Measurements from ENCODE around the gene ANKRD52. TPM values are rescaled to one million over a fixed set of nuclear protein-coding genes. Genes with fewer than 3 reads are reported as not detected.
A peak's percentile ranks its signal among the peaks of the same experiment; 100 is the strongest.

The ANKRD52 gene
- total RNA-seq, 1 experiment from 2014 or later = 67.5 TPM

DNA sequence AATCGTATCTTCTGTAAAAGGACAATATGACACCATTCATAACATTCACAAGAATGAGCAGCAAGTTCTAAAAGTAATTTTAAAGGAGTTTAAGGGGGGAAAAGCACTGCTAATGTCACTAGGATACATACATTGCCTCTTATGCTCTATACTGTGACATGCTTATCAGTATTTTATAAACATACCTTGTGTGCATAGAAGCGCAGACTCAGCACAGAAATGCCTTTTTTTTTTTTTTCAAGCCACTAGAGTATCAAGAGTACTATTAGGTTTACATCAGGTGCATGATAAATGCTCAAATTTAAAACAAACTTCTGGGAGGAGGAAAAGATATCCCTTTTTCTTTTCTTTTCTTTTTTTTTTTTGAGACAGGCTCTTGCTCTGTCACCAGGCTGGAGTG is 55.3 kb downstream of the ANKRD52 start:
- no TSS peak for BruUV-seq (replicated peaks)
- Histone ChIP-seq H3K36me3 (ENCODE audit: control insufficient read depth, insufficient read depth, low read length) (peaks cover 15% of the 10 kb centered on the region), H3K27me3 (ENCODE audit: control insufficient read depth, insufficient read depth, low read length) (no peaks in the 10 kb centered on the region), H3K27ac (ENCODE audit: low read length) (no peak overlapping the region), H3K4me1 (ENCODE audit: control insufficient read depth, insufficient read depth, low read length) (peaks cover 3% of the 10 kb centered on the region; the same call in 1 of the 2 replicates), H3K9me3 (ENCODE audit: control insufficient read depth, insufficient read depth, low read depth, low read length) (no peaks in the 10 kb centered on the region), H3K4me3 (ENCODE audit: low read depth in 2 of 2, low read length in 2 of 2) (no peak overlapping the region)
- in situ Hi-C loops (cut with HindIII; ENCODE audit: low pct_unique_long_range_greater_than_20kb, low sequenced_read_pairs) (no loop called here), intact Hi-C loops (cut with micrococcal nuclease; ENCODE audit: unreplicated experiment) (no loop called here)
- ChIA-PET CTCF (no interaction called here), POLR2A (interaction anchor here (0.7 kb wide), 1 partner anchor 99 kb away, joined by 3 read pairs; no protein-coding TSS in a partner anchor)
- DNase-seq (ENCODE audit: low read depth, low spot score) (no peak), ATAC-seq (no peak)
- TF ChIP-seq POLR2AphosphoS5 (IDR thresholded peaks at IDR 0.05; ENCODE audit: low read depth, low read length) (0 out of 2 replicates have a peak, but pooled peaks have one; percentile 8), SIN3A (IDR thresholded peaks at IDR 0.05; ENCODE audit: borderline replicate concordance, insufficient read depth, low read depth, low read length) (no peak)

GRCh38 chr12:56202366-56202765 is 55.8 kb downstream of the ANKRD52 start:
- BruUV-seq (replicated peaks) = no TSS peak
- H3K4me3 ChIP-seq (ENCODE audit: low read depth in 2 of 2, low read length in 2 of 2) = no peak overlapping the region
- ChIA-PET POLR2A (interaction anchor here (0.7 kb wide), 1 partner anchor 10 kb away, joined by 3 read pairs; no protein-coding TSS in a partner anchor), CTCF (no interaction called here)
- intact Hi-C loops (cut with micrococcal nuclease; ENCODE audit: unreplicated experiment) (no loop called here), in situ Hi-C loops (cut with HindIII; ENCODE audit: low pct_unique_long_range_greater_than_20kb, low sequenced_read_pairs) (no loop called here)
- peaks cover 12% of the 10 kb centered on the region for H3K36me3 ChIP-seq (ENCODE audit: control insufficient read depth, insufficient read depth, low read length)
- no peaks in the 10 kb centered on the region for H3K9me3 ChIP-seq (ENCODE audit: control insufficient read depth, insufficient read depth, low read depth, low read length)
- no peak for DNase-seq (ENCODE audit: low read depth, low spot score)
- ATAC-seq = no peak
- H3K4me1 ChIP-seq (ENCODE audit: control insufficient read depth, insufficient read depth, low read length) = peaks cover 3% of the 10 kb centered on the region; the same call in 1 of the 2 replicates
- H3K27me3 ChIP-seq (ENCODE audit: control insufficient read depth, insufficient read depth, low read length) = no peaks in the 10 kb centered on the region
- no peak for TF ChIP-seq TCF7L2 (IDR thresholded peaks at IDR 0.05; ENCODE audit: low read depth, low read length)
- 0 out of 2 replicates have a peak, but pooled peaks have one; percentile 11 for TF ChIP-seq POLR2AphosphoS5 (IDR thresholded peaks at IDR 0.05; ENCODE audit: low read depth, low read length)
- H3K27ac ChIP-seq (ENCODE audit: low read length) = no peak overlapping the region

- ATAC-seq (no peak), DNase-seq (ENCODE audit: low read depth, low spot score) (no peak)
- Histone ChIP-seq H3K27me3 (ENCODE audit: control insufficient read depth, insufficient read depth, low read length) (no peaks in the 10 kb centered on the region), H3K4me3 (ENCODE audit: low read depth in 2 of 2, low read length in 2 of 2) (no peak overlapping the region), H3K36me3 (ENCODE audit: control insufficient read depth, insufficient read depth, low read length) (no peaks in the 10 kb centered on the region), H3K27ac (ENCODE audit: low read length) (no peak overlapping the region), H3K9me3 (ENCODE audit: control insufficient read depth, insufficient read depth, low read depth, low read length) (no peaks in the 10 kb centered on the region), H3K4me1 (ENCODE audit: control insufficient read depth, insufficient read depth, low read length) (peaks cover 3% of the 10 kb centered on the region; the same call in 1 of the 2 replicates)
- in situ Hi-C loops (cut with HindIII; ENCODE audit: low pct_unique_long_range_greater_than_20kb, low sequenced_read_pairs) = no loop called here
- ChIA-PET CTCF (no interaction called here), POLR2A (no interaction called here)
- TF ChIP-seq POLR2AphosphoS5 (IDR thresholded peaks at IDR 0.05; ENCODE audit: low read depth, low read length) = no peak
- TF ChIP-seq TCF7L2 (IDR thresholded peaks at IDR 0.05; ENCODE audit: low read depth, low read length) = no peak
- TF ChIP-seq, protein P1, sequence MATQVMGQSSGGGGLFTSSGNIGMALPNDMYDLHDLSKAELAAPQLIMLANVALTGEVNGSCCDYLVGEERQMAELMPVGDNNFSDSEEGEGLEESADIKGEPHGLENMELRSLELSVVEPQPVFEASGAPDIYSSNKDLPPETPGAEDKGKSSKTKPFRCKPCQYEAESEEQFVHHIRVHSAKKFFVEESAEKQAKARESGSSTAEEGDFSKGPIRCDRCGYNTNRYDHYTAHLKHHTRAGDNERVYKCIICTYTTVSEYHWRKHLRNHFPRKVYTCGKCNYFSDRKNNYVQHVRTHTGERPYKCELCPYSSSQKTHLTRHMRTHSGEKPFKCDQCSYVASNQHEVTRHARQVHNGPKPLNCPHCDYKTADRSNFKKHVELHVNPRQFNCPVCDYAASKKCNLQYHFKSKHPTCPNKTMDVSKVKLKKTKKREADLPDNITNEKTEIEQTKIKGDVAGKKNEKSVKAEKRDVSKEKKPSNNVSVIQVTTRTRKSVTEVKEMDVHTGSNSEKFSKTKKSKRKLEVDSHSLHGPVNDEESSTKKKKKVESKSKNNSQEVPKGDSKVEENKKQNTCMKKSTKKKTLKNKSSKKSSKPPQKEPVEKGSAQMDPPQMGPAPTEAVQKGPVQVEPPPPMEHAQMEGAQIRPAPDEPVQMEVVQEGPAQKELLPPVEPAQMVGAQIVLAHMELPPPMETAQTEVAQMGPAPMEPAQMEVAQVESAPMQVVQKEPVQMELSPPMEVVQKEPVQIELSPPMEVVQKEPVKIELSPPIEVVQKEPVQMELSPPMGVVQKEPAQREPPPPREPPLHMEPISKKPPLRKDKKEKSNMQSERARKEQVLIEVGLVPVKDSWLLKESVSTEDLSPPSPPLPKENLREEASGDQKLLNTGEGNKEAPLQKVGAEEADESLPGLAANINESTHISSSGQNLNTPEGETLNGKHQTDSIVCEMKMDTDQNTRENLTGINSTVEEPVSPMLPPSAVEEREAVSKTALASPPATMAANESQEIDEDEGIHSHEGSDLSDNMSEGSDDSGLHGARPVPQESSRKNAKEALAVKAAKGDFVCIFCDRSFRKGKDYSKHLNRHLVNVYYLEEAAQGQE (IDR thresholded peaks at IDR 0.05; ENCODE audit: insufficient read depth in 1 of 2, low read depth in 2 of 2, low read length in 1 of 2) = no peak
- no peak for TF ChIP-seq CTCF (IDR thresholded peaks at IDR 0.05)
- intact Hi-C loops (cut with micrococcal nuclease; ENCODE audit: unreplicated experiment) = no loop called here
- BruUV-seq (replicated peaks) = no TSS peak
Observed at GRCh38 chr12:56198836-56199235, 59.3 kb downstream of the ANKRD52 start.
